BE2C (cell line): Measurements from ENCODE around the gene NAT14.

Experiments
- DNase-seq: peaks from one replicate; pipeline ENCODE4 v3.0.0-alpha.2; 2020
- H3K27me3 ChIP-seq: fragments of 250-450 bp; sonication (Bioruptor Pico); 2 replicates; pipeline ENCODE4 v1.5.1; 2020; ENCODE audit warnings: mild to moderate bottlenecking
- H3K36me3 ChIP-seq: fragments of 250-450 bp; sonication (Bioruptor Pico); 2 replicates; pipeline ENCODE4 v1.5.1; 2020; ENCODE audit warnings: mild to moderate bottlenecking
- H3K4me1 ChIP-seq: fragments of 250-450 bp; sonication (Bioruptor Pico); 2 replicates; pipeline ENCODE4 v1.5.1; 2020
- H3K4me3 ChIP-seq: 2 replicates; pipeline ENCODE4 v1.5.1; 2011; ENCODE audit warnings: low read depth, low read length
- H3K9me3 ChIP-seq: fragments of 250-450 bp; sonication (Bioruptor Pico); 2 replicates; pipeline ENCODE4 v1.5.1; 2020
- CTCF ChIP-seq: IDR thresholded peaks from 2 replicates; pipeline ENCODE4 v1.5.1; 2012; ENCODE audit warnings: mild to moderate bottlenecking, low read depth, low read length

NAT14 gene

GRCh38 chr19:55477905-55478304 is 7.1 kb upstream of the NAT14 start:
- no peaks in the 10 kb centered on the region for H3K27me3 ChIP-seq
- TF ChIP-seq CTCF: no peak
- H3K9me3 ChIP-seq: no peaks in the 10 kb centered on the region; the same call in 1 of the 2 replicates
- H3K4me3 ChIP-seq: no peak overlapping the region
- no peak for DNase-seq
- peaks cover 6% of the 10 kb centered on the region; the same call in 1 of the 2 replicates for H3K36me3 ChIP-seq
- peaks cover 5% of the 10 kb centered on the region; the same call in 1 of the 2 replicates for H3K4me1 ChIP-seq

- Histone ChIP-seq H3K9me3 (no peaks in the 10 kb centered on the region; the same call in 1 of the 2 replicates), H3K27me3 (no peaks in the 10 kb centered on the region), H3K4me1 (peaks cover 5% of the 10 kb centered on the region; the same call in 1 of the 2 replicates), H3K4me3 (no peak overlapping the region), H3K36me3 (peaks cover 6% of the 10 kb centered on the region; the same call in 1 of the 2 replicates)
- DNase-seq: no peak
- no peak for TF ChIP-seq CTCF
Measured at GRCh38 chr19:55478364-55478763, 6.6 kb upstream of the NAT14 start.

- DNase-seq: peak; percentile 9
- no peak overlapping the region for H3K4me3 ChIP-seq
- no peaks in the 10 kb centered on the region; the same call in 1 of the 2 replicates for H3K9me3 ChIP-seq
- no peak for TF ChIP-seq CTCF
- H3K4me1 ChIP-seq: peaks cover 5% of the 10 kb centered on the region
- no peaks in the 10 kb centered on the region for H3K27me3 ChIP-seq
- peaks cover 6% of the 10 kb centered on the region; the same call in 1 of the 2 replicates for H3K36me3 ChIP-seq
Measured at GRCh38 chr19:55479045-55479444, 5.9 kb upstream of the NAT14 start.

GRCh38 chr19:55479451-55480230 is 5.3 kb upstream of the NAT14 start:
- no peak overlapping the region for H3K4me3 ChIP-seq
- no peak for DNase-seq
- H3K27me3 ChIP-seq: no peaks in the 10 kb centered on the region
- peaks cover 10% of the 10 kb centered on the region for H3K4me1 ChIP-seq
- H3K36me3 ChIP-seq: peaks cover 6% of the 10 kb centered on the region; the same call in 1 of the 2 replicates
- TF ChIP-seq CTCF: no peak
- no peaks in the 10 kb centered on the region; the same call in 1 of the 2 replicates for H3K9me3 ChIP-seq

GRCh38 chr19:55481148-55481793 is 3.7 kb upstream of the NAT14 start:
- Histone ChIP-seq H3K4me1 (peaks cover 6% of the 10 kb centered on the region), H3K4me3 (no peak overlapping the region), H3K36me3 (peaks cover 6% of the 10 kb centered on the region; the same call in 1 of the 2 replicates), H3K9me3 (no peaks in the 10 kb centered on the region), H3K27me3 (no peaks in the 10 kb centered on the region)
- TF ChIP-seq CTCF: no peak
- no peak for DNase-seq

- TF ChIP-seq CTCF: no peak
- no peak for DNase-seq
- peaks cover 6% of the 10 kb centered on the region; the same call in 1 of the 2 replicates for H3K36me3 ChIP-seq
- H3K27me3 ChIP-seq: no peaks in the 10 kb centered on the region
- no peak overlapping the region for H3K4me3 ChIP-seq
- peaks cover 6% of the 10 kb centered on the region for H3K4me1 ChIP-seq
- no peaks in the 10 kb centered on the region for H3K9me3 ChIP-seq
Measured at GRCh38 chr19:55481794-55482155, 3.2 kb upstream of the NAT14 start.
